Measurements from ENCODE around the gene COL23A1.

- TF ChIP-seq, protein P1, sequence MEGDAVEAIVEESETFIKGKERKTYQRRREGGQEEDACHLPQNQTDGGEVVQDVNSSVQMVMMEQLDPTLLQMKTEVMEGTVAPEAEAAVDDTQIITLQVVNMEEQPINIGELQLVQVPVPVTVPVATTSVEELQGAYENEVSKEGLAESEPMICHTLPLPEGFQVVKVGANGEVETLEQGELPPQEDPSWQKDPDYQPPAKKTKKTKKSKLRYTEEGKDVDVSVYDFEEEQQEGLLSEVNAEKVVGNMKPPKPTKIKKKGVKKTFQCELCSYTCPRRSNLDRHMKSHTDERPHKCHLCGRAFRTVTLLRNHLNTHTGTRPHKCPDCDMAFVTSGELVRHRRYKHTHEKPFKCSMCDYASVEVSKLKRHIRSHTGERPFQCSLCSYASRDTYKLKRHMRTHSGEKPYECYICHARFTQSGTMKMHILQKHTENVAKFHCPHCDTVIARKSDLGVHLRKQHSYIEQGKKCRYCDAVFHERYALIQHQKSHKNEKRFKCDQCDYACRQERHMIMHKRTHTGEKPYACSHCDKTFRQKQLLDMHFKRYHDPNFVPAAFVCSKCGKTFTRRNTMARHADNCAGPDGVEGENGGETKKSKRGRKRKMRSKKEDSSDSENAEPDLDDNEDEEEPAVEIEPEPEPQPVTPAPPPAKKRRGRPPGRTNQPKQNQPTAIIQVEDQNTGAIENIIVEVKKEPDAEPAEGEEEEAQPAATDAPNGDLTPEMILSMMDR (IDR thresholded peaks at IDR 0.05): no peak
- TF ChIP-seq POLR2A (IDR thresholded peaks at IDR 0.05; ENCODE audit: low read depth) (no peak), EP300 (IDR thresholded peaks at IDR 0.05) (no peak)
Observed at GRCh38 chr5:178202541-178202940, 387.7 kb downstream of the COL23A1 start.
